HG02943 (cell line): ENCODE results near the gene B2M.
"Not testable (repeated sequence)": the region's sequence is repeated elsewhere in the genome, so short reads cannot be mapped to it uniquely, and the experiment has no call there.

Experiments
- ATAC-seq: cut with Tn5 transposase; IDR thresholded peaks from one replicate; pipeline ENCODE4 v1.9.1; 2021; ENCODE audit warnings: mild to moderate bottlenecking, low read depth, moderate library complexity; ENCODE audit not compliant: unreplicated experiment

B2M gene

DNA sequence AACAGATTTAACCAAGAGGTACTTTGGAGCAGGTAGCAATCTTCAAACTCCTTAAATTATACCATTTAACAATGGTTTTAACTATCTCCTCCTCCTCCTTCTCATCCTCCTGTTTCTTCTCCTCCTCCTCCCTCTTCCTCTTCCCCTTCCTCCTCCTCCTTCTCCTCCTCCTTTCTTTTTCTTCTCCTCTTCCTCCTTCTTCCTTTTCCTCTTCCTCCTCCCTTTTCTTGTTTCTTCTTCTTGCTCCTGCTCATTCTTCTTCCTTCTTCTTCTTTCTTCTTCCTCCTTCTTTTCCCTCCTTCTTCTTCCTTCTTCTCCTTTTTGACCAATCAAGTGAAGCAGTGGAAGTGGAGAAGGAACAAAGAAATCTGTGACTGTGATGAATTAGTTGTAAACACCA lies 14.3 kb upstream of the B2M start:
- ATAC-seq = no peak

DNA sequence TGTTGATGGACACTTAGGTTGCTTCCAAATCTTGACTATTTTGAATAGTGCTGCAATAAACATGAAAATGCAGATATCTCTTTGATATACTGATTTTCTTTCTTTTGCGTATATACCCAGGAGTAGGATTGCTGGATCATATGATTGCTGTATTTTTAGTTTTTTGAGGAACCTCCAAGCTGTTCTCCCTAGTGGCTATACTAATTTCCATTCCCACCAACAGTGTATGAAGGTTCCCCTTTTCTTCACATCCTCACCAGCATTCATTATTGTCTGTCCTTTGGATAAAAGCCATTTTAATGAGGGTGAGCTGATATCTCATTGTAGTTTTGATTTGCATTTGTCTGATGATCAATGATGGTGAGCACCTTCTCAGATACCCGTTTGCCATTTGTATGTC lies 12.7 kb upstream of the B2M start:
- no peak for ATAC-seq

DNA sequence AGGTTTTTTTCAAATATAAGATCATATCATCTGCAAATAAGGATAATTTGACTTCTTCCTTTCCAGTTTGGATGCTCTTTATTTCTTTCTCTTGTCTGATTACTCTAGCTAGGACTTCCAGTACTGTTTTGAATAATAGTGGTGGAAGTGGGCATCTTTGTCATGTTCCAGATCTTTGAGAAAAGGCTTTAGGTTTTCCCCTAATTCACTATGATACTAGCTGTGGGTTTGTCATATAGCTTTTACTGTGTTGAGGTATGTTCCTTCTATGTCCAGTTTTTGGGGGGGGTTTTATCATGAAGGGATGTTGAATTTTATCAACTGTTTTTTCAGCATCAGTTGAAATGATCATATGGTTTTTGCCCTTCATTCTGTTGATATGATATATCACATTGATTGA lies 10.6 kb upstream of the B2M start:
- not testable (repeated sequence) for ATAC-seq

DNA sequence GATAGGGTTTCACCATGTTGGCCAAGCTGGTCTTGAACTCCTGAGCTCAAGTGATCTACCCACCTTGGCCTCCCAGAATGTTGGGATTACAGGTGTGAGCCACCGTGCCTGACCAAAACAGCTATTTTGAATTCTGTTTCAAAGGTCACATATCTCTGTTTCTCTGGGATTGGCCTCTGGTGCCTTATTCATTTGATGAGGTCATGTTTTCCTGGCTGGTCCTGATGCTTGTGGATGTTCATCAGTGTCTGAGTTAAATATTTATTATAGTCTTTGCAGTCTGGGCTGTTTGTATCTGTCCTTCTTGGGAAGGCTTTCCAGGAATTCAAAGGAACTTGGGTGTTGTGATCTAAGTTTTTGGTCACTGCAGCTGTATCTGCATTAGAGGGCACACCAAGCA lies 5.3 kb upstream of the B2M start:
- ATAC-seq = no peak

DNA sequence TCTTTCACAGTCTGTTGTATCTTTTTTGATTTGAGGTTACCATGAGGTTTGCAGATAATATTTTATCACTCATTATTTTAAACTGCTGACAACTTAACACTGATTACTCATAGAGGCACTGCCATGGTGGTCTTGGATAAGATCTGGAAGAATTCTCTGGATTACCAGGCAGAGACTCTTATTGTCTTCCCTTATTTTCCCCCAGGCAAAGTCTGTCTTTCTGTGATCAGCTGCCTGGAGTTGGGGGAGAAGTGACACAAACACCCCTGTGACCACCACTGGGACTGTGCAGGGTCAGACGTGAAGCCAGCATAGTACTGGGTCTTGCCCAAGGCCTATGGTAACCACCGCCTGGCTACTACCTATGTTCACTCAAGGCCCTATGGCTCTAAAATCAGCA lies 4.9 kb upstream of the B2M start:
- ATAC-seq = no peak

DNA sequence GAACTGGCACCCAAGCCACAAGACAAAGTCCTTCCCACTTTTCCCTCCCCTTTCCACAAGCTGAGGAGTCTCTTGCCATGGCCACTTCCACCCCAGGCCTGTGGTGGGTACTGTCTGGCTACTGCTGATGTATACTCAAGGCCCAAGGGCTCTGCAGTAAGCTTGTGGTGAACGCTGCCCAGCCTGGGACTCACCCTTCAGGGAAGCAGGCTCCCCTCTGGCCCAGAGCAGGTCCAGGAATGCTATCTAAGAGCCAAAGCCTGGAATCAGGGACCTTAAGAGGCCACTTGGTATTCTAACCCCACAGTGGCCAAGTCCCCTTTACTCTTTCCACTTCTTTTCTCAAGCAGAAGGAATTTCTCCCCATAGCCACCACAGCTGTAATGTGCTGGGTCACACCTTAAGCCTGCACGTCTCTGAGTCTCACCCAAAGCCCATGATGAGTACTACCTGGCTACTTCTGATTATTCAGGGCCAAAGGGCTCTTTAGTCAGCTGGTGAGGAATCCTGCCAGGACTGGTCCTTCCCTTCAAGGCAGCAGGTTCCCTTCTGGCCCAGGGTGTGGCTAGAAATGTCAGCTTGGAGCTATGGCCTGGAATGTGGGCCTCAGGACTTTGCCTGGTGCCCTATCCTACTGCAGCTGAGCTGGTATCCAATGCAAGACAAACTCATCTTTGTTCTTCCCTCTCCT lies 4.2 kb upstream of the B2M start:
- ATAC-seq = no peak

DNA sequence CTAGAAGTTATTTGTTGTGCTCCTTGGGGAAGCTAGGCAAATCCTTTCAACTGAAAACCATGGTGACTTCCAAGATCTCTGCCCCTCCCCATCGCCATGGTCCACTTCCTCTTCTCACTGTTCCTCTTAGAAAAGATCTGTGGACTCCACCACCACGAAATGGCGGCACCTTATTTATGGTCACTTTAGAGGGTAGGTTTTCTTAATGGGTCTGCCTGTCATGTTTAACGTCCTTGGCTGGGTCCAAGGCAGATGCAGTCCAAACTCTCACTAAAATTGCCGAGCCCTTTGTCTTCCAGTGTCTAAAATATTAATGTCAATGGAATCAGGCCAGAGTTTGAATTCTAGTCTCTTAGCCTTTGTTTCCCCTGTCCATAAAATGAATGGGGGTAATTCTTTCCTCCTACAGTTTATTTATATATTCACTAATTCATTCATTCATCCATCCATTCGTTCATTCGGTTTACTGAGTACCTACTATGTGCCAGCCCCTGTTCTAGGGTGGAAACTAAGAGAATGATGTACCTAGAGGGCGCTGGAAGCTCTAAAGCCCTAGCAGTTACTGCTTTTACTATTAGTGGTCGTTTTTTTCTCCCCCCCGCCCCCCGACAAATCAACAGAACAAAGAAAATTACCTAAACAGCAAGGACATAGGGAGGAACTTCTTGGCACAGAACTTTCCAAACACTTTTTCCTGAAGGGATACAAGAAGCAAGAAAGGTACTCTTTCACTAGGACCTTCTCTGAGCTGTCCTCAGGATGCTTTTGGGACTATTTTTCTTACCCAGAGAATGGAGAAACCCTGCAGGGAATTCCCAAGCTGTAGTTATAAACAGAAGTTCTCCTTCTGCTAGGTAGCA lies 851 bp upstream of the B2M start:
- ATAC-seq = no peak

DNA sequence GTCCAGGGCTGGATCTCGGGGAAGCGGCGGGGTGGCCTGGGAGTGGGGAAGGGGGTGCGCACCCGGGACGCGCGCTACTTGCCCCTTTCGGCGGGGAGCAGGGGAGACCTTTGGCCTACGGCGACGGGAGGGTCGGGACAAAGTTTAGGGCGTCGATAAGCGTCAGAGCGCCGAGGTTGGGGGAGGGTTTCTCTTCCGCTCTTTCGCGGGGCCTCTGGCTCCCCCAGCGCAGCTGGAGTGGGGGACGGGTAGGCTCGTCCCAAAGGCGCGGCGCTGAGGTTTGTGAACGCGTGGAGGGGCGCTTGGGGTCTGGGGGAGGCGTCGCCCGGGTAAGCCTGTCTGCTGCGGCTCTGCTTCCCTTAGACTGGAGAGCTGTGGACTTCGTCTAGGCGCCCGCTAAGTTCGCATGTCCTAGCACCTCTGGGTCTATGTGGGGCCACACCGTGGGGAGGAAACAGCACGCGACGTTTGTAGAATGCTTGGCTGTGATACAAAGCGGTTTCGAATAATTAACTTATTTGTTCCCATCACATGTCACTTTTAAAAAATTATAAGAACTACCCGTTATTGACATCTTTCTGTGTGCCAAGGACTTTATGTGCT lies 527 bp downstream of the B2M start:
- ATAC-seq = peak; percentile 10

DNA sequence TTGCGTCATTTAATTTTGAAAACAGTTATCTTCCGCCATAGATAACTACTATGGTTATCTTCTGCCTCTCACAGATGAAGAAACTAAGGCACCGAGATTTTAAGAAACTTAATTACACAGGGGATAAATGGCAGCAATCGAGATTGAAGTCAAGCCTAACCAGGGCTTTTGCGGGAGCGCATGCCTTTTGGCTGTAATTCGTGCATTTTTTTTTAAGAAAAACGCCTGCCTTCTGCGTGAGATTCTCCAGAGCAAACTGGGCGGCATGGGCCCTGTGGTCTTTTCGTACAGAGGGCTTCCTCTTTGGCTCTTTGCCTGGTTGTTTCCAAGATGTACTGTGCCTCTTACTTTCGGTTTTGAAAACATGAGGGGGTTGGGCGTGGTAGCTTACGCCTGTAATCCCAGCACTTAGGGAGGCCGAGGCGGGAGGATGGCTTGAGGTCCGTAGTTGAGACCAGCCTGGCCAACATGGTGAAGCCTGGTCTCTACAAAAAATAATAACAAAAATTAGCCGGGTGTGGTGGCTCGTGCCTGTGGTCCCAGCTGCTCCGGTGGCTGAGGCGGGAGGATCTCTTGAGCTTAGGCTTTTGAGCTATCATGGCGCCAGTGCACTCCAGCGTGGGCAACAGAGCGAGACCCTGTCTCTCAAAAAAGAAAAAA lies 1.2 kb downstream of the B2M start:
- ATAC-seq = no peak

DNA sequence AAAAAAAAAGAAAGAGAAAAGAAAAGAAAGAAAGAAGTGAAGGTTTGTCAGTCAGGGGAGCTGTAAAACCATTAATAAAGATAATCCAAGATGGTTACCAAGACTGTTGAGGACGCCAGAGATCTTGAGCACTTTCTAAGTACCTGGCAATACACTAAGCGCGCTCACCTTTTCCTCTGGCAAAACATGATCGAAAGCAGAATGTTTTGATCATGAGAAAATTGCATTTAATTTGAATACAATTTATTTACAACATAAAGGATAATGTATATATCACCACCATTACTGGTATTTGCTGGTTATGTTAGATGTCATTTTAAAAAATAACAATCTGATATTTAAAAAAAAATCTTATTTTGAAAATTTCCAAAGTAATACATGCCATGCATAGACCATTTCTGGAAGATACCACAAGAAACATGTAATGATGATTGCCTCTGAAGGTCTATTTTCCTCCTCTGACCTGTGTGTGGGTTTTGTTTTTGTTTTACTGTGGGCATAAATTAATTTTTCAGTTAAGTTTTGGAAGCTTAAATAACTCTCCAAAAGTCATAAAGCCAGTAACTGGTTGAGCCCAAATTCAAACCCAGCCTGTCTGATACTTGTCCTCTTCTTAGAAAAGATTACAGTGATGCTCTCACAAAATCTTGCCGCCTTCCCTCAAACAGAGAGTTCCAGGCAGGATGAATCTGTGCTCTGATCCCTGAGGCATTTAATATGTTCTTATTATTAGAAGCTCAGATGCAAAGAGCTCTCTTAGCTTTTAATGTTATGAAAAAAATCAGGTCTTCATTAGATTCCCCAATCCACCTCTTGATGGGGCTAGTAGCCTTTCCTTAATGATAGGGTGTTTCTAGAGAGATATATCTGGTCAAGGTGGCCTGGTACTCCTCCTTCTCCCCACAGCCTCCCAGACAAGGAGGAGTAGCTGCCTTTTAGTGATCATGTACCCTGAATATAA lies 2.0 kb downstream of the B2M start:
- ATAC-seq = no peak

DNA sequence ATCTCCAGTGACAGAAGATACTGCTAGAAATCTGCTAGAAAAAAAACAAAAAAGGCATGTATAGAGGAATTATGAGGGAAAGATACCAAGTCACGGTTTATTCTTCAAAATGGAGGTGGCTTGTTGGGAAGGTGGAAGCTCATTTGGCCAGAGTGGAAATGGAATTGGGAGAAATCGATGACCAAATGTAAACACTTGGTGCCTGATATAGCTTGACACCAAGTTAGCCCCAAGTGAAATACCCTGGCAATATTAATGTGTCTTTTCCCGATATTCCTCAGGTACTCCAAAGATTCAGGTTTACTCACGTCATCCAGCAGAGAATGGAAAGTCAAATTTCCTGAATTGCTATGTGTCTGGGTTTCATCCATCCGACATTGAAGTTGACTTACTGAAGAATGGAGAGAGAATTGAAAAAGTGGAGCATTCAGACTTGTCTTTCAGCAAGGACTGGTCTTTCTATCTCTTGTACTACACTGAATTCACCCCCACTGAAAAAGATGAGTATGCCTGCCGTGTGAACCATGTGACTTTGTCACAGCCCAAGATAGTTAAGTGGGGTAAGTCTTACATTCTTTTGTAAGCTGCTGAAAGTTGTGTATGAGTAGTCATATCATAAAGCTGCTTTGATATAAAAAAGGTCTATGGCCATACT lies 4.0 kb downstream of the B2M start:
- no peak for ATAC-seq

DNA sequence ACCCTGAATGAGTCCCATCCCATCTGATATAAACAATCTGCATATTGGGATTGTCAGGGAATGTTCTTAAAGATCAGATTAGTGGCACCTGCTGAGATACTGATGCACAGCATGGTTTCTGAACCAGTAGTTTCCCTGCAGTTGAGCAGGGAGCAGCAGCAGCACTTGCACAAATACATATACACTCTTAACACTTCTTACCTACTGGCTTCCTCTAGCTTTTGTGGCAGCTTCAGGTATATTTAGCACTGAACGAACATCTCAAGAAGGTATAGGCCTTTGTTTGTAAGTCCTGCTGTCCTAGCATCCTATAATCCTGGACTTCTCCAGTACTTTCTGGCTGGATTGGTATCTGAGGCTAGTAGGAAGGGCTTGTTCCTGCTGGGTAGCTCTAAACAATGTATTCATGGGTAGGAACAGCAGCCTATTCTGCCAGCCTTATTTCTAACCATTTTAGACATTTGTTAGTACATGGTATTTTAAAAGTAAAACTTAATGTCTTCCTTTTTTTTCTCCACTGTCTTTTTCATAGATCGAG lies 4.5 kb downstream of the B2M start:
- ATAC-seq = no peak

DNA sequence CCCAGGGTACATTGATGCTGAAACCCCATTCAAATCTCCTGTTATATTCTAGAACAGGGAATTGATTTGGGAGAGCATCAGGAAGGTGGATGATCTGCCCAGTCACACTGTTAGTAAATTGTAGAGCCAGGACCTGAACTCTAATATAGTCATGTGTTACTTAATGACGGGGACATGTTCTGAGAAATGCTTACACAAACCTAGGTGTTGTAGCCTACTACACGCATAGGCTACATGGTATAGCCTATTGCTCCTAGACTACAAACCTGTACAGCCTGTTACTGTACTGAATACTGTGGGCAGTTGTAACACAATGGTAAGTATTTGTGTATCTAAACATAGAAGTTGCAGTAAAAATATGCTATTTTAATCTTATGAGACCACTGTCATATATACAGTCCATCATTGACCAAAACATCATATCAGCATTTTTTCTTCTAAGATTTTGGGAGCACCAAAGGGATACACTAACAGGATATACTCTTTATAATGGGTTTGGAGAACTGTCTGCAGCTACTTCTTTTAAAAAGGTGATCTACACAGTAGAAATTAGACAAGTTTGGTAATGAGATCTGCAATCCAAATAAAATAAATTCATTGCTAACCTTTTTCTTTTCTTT lies 5.8 kb downstream of the B2M start:
- ATAC-seq = no peak

DNA sequence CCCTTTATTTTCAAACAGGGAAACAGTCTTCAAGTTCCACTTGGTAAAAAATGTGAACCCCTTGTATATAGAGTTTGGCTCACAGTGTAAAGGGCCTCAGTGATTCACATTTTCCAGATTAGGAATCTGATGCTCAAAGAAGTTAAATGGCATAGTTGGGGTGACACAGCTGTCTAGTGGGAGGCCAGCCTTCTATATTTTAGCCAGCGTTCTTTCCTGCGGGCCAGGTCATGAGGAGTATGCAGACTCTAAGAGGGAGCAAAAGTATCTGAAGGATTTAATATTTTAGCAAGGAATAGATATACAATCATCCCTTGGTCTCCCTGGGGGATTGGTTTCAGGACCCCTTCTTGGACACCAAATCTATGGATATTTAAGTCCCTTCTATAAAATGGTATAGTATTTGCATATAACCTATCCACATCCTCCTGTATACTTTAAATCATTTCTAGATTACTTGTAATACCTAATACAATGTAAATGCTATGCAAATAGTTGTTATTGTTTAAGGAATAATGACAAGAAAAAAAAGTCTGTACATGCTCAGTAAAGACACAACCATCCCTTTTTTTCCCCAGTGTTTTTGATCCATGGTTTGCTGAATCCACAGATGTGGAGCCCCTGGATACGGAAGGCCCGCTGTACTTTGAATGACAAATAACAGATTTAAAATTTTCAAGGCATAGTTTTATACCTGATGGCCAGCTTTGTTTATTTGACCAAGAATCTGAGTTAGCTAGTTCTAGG lies 7.0 kb downstream of the B2M start:
- ATAC-seq = no peak

DNA sequence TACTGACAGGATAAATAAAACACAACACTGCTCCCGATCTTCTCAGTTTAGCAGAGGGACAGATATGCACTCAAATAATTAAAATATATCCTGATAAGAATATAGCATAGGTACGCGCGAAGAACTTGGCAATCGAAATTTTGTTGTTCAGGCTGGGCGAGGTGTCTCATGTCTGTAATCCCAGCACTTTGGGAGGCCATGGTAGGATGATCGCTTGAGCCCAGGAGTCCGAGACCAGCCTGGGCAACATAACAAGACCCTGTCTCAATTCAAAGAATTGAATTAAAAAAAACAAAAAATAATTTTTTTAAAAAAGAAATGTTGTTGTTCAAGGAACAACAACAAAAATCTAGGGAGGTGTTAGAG lies 7.6 kb downstream of the B2M start:
- ATAC-seq = no peak

DNA sequence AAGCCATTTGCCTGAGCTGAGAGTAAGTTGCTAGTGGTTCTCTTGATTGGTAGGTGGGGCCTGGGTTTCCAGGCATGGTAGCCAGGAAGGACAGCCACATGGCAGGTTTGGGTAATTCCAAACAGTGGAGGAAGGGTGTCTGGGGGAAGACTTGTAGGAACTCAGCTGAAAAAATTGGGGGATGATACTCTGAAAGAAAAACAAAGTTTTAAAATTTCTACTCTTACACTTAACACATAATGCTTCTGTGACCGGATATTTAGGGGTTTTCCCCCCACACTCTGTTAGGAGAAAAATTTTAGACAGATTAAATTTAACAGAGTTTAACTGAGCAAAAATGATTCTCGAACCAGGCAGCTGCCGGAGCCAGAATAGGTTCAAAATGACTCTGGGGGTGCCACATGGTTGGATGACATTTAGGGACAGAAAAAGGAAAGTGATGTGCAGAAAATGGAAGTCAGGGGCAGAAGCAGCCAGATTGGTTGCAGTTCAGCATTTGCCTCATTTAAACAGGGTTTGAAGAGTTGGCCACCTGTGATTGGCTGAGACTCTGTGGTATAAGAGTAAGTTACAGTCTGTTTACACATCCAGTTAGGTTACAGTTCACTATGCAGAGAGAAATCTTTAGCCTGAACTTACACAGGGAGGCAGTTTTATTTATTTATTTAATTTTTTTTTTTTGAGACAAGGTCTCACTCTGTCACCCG lies 8.1 kb downstream of the B2M start:
- ATAC-seq = no peak

DNA sequence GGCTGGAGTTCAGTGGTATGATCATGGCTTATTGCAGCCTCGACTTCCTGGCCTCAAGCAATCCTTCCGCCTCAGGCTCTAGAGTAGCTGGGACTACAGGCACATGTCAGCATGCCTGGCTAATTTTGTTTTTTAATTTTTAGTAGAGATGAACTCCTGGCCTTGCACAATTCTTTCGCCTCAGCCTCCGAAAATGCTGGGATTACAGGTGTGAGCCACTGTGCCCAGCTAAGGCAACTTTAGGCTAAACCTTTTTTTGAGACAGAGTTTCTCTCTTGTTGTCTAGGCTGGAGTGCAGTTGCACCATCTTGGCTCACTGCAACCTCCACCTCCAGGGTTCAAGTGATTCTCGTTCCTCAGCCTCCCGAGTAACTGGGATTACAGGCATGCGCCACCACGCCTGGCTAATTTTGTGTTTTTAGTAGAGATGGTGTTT lies 8.7 kb downstream of the B2M start:
- not testable (repeated sequence) for ATAC-seq
